SU-DHL-6 (cell line): Measurements from ENCODE around the gene FHOD3.

Experiments
- H2AFZ ChIP-seq: fragments of 200-600 bp; sonication (generic); 2 replicates; pipeline ENCODE4 v1.6.1; 2014; ENCODE audit warnings: low read depth, mild to moderate bottlenecking, moderate library complexity, mixed read lengths, antibody characterized with exemption, low read length; ENCODE audit not compliant: severe bottlenecking
- H3F3A ChIP-seq: fragments of 200-600 bp; shearing (Covaris generic); 2 replicates; pipeline ENCODE4 v1.6.0; 2016; ENCODE audit warnings: antibody characterized with exemption, mild to moderate bottlenecking; ENCODE audit not compliant: insufficient read depth
- H3K27ac ChIP-seq: fragments of 200-600 bp; sonication (generic); 2 replicates; pipeline ENCODE4 v1.5.1; 2016; ENCODE audit warnings: low read depth, mild to moderate bottlenecking, low read length, moderate library complexity, mixed read lengths
- H3K27me3 ChIP-seq: fragments of 200-600 bp; sonication (generic), shearing (Covaris generic); 2 replicates; pipeline ENCODE4 v1.6.0; 2014; ENCODE audit warnings: mild to moderate bottlenecking, low read length
- H3K36me3 ChIP-seq: fragments of 200-600 bp; sonication (generic); 2 replicates; pipeline ENCODE4 v1.6.1; 2014; ENCODE audit warnings: mild to moderate bottlenecking, low read length, mixed read lengths
- H3K4me2 ChIP-seq: fragments of 300-600, 200-600 bp; shearing (Covaris generic), sonication (generic); 2 replicates; pipeline ENCODE4 v1.6.0; 2014; ENCODE audit warnings: low read length, low read depth, mild to moderate bottlenecking; ENCODE audit not compliant: poor library complexity, severe bottlenecking
- H3K4me3 ChIP-seq: fragments of 200-600 bp; sonication (generic); 2 replicates; pipeline ENCODE4 v1.5.1; 2014; ENCODE audit warnings: antibody characterized with exemption, low read length, mild to moderate bottlenecking, mixed read lengths; ENCODE audit not compliant: insufficient read depth, poor library complexity, severe bottlenecking
- H3K79me2 ChIP-seq: fragments of 200-600 bp; sonication (generic); 2 replicates; pipeline ENCODE4 v1.6.1; 2014; ENCODE audit warnings: mild to moderate bottlenecking, low read length, moderate library complexity; ENCODE audit not compliant: insufficient read depth
- H3K9ac ChIP-seq: fragments of 200-600 bp; sonication (generic); 2 replicates; pipeline ENCODE4 v1.7.0; 2014; ENCODE audit warnings: mild to moderate bottlenecking, low read length
- H3K9me2 ChIP-seq: fragments of 200-600 bp; sonication (generic); replicated peaks from 2 replicates; pipeline ENCODE4 v1.6.1; 2014; ENCODE audit warnings: low read length; ENCODE audit not compliant: insufficient read depth
- H3K9me3 ChIP-seq: fragments of 200-600 bp; sonication (generic); 2 replicates; pipeline ENCODE4 v1.6.1; 2014; ENCODE audit warnings: low read length, mixed read lengths; ENCODE audit not compliant: insufficient read depth
- H4K20me1 ChIP-seq: fragments of 200-600 bp; sonication (generic); 2 replicates; pipeline ENCODE4 v1.6.1; 2014; ENCODE audit warnings: low read depth, mild to moderate bottlenecking, antibody characterized with exemption, low read length, moderate library complexity, mixed read lengths
- CTCF ChIP-seq: fragments of 200-600 bp; sonication (generic); IDR thresholded peaks from one replicate; pipeline ENCODE4 v1.5.1; 2017; ENCODE audit warnings: antibody characterized with exemption, mild to moderate bottlenecking, low read length, moderate library complexity; ENCODE audit not compliant: insufficient read depth, poor library complexity, severe bottlenecking
- EZH2phosphoT487 ChIP-seq: fragments of 200-600 bp; sonication (generic), shearing (Covaris generic); conservative IDR thresholded peaks from 2 replicates; pipeline ENCODE4 v1.6.1; 2018; ENCODE audit warnings: mild to moderate bottlenecking, antibody characterized with exemption, low read length, moderate library complexity, mixed read lengths

The FHOD3 gene

GRCh38 chr18:36349552-36349951, 52.0 kb downstream of the FHOD3 start:
- Histone ChIP-seq H3K36me3 (no peaks in the 10 kb centered on the region), H4K20me1 (no peaks in the 10 kb centered on the region), H3K4me3 (no peak overlapping the region), H3K27me3 (no peaks in the 10 kb centered on the region; the same call in 1 of the 2 replicates), H3K9ac (no peak overlapping the region), H3K4me2 (no peak overlapping the region), H3K9me2 (no peaks in the 10 kb centered on the region), H2AFZ (no peak overlapping the region), H3K79me2 (no peaks in the 10 kb centered on the region), H3K27ac (no peak overlapping the region), H3F3A (no peaks in the 10 kb centered on the region), H3K9me3 (no peaks in the 10 kb centered on the region)
- TF ChIP-seq CTCF (no peak), EZH2phosphoT487 (no peak)

- Histone ChIP-seq H4K20me1 (no peaks in the 10 kb centered on the region), H2AFZ (no peak overlapping the region), H3K4me2 (no peak overlapping the region), H3K9me3 (no peaks in the 10 kb centered on the region), H3K9ac (no peak overlapping the region), H3K9me2 (no peaks in the 10 kb centered on the region), H3K79me2 (no peaks in the 10 kb centered on the region), H3K36me3 (no peaks in the 10 kb centered on the region), H3K27me3 (no peaks in the 10 kb centered on the region; the same call in 1 of the 2 replicates), H3K4me3 (no peak overlapping the region), H3F3A (no peaks in the 10 kb centered on the region), H3K27ac (no peak overlapping the region)
- TF ChIP-seq CTCF (no peak), EZH2phosphoT487 (no peak)
Measured at GRCh38 chr18:36350251-36350651, 52.7 kb downstream of the FHOD3 start.

- no peak overlapping the region for H3K4me3 ChIP-seq
- H3K9me3 ChIP-seq, result no peaks in the 10 kb centered on the region
- no peak overlapping the region for H2AFZ ChIP-seq
- H3K27ac ChIP-seq, result no peak overlapping the region
- no peak for TF ChIP-seq EZH2phosphoT487
- TF ChIP-seq CTCF, result no peak
- H3K9me2 ChIP-seq, result no peaks in the 10 kb centered on the region
- no peaks in the 10 kb centered on the region for H3K36me3 ChIP-seq
- no peaks in the 10 kb centered on the region for H4K20me1 ChIP-seq
- H3K4me2 ChIP-seq, result no peak overlapping the region
- H3F3A ChIP-seq, result no peaks in the 10 kb centered on the region
- no peaks in the 10 kb centered on the region for H3K79me2 ChIP-seq
- H3K9ac ChIP-seq, result no peak overlapping the region
- H3K27me3 ChIP-seq, result no peaks in the 10 kb centered on the region; the same call in 1 of the 2 replicates
Measured at GRCh38 chr18:36350839-36351469, 53.4 kb downstream of the FHOD3 start.
